GM23338 (cell line): ENCODE results near the gene SENP8. TPM values are rescaled to one million over a fixed set of nuclear protein-coding genes. Genes with fewer than 3 reads are reported as not detected.

ENCODE experiments used
- ATAC-seq: fragments of 200-7000 bp; cut with Tn5 transposase; 3 replicates; pipeline ENCODE4 v1.9.1; 2020
- DNase-seq: peaks from one replicate; pipeline ENCODE4 v3.0.0-alpha.2; 2015; ENCODE audit warnings: low spot score
- H2AFZ ChIP-seq: fragments of 200-600 bp; sonication (generic); 2 replicates; pipeline ENCODE4 v1.8.0; 2016; ENCODE audit warnings: antibody characterized with exemption, mild to moderate bottlenecking, moderate library complexity
- H3F3A ChIP-seq: fragments of 200-600 bp; sonication (generic); replicated peaks from 2 replicates; pipeline ENCODE4 v1.8.0; 2017; ENCODE audit warnings: antibody characterized with exemption, mixed run types, low read depth
- H3K27ac ChIP-seq: fragments of 200-600 bp; sonication (generic); 2 replicates; pipeline ENCODE4 v1.6.1; 2016; ENCODE audit warnings: low read depth
- H3K27me3 ChIP-seq: fragments of 200-600 bp; sonication (generic); 2 replicates; pipeline ENCODE4 v1.8.0; 2016; ENCODE audit warnings: mild to moderate bottlenecking, mixed run types, moderate library complexity; ENCODE audit not compliant: insufficient read depth
- H3K36me3 ChIP-seq: fragments of 200-600 bp; sonication (generic); 2 replicates; pipeline ENCODE4 v1.8.0; 2016; ENCODE audit warnings: mild to moderate bottlenecking; ENCODE audit not compliant: insufficient read depth
- H3K4me1 ChIP-seq: fragments of 200-600 bp; sonication (generic); 2 replicates; pipeline ENCODE4 v1.8.0; 2016; ENCODE audit warnings: mild to moderate bottlenecking, moderate library complexity; ENCODE audit not compliant: insufficient read depth
- H3K4me2 ChIP-seq: fragments of 200-600 bp; sonication (generic); 2 replicates; pipeline ENCODE4 v1.7.1; 2017; ENCODE audit warnings: mixed run types
- H3K4me3 ChIP-seq: fragments of 200-600 bp; sonication (generic); 2 replicates; pipeline ENCODE4 v1.6.1; 2016; ENCODE audit warnings: mixed run types
- H3K79me2 ChIP-seq: fragments of 200-600 bp; sonication (generic); replicated peaks from 2 replicates; pipeline ENCODE4 v1.8.0; 2017; ENCODE audit warnings: mild to moderate bottlenecking; ENCODE audit not compliant: insufficient read depth
- H3K9me2 ChIP-seq: fragments of 200-600 bp; sonication (generic); 2 replicates; pipeline ENCODE4 v1.8.0; 2017; ENCODE audit not compliant: insufficient read depth
- H4K20me1 ChIP-seq: fragments of 200-600 bp; sonication (generic); replicated peaks from 2 replicates; pipeline ENCODE4 v1.8.0; 2017; ENCODE audit warnings: mild to moderate bottlenecking; ENCODE audit not compliant: insufficient read depth
- H3K27ac Mint-ChIP-seq: 2 replicates; pipeline ENCODE4 v1.8.0; 2020; ENCODE audit warnings: inconsistent platforms, mild to moderate bottlenecking, moderate library complexity, mixed read lengths
- H3K27me3 Mint-ChIP-seq: 3 replicates; pipeline ENCODE4 v1.8.0; 2022; ENCODE audit warnings: low read depth, mild to moderate bottlenecking, moderate library complexity, mixed read lengths, inconsistent platforms; ENCODE audit not compliant: insufficient read depth, poor library complexity
- H3K36me3 Mint-ChIP-seq: 3 replicates; pipeline ENCODE4 v1.8.0; 2021; ENCODE audit warnings: low read depth, mild to moderate bottlenecking, inconsistent platforms, moderate library complexity, mixed read lengths
- H3K4me1 Mint-ChIP-seq: 3 replicates; pipeline ENCODE4 v1.8.0; 2020; ENCODE audit warnings: mild to moderate bottlenecking, inconsistent platforms, mixed read lengths
- H3K4me3 Mint-ChIP-seq: 3 replicates; pipeline ENCODE4 v1.8.0; 2021; ENCODE audit warnings: moderate library complexity, mild to moderate bottlenecking, inconsistent platforms, mixed read lengths
- H3K9me3 Mint-ChIP-seq: 3 replicates; pipeline ENCODE4 v1.8.0; 2020; ENCODE audit warnings: moderate library complexity, mild to moderate bottlenecking, inconsistent platforms, mixed read lengths
- CREB1 ChIP-seq: fragments of 250-450 bp; sonication (Bioruptor Pico); IDR thresholded peaks from 2 replicates; pipeline ENCODE4 v1.5.0; 2020; ENCODE audit warnings: low read depth, mild to moderate bottlenecking, moderate library complexity
- ETS1 ChIP-seq: IDR thresholded peaks from 2 replicates; pipeline ENCODE4 v1.6.1; 2016; ENCODE audit warnings: antibody characterized with exemption
- EZH2 ChIP-seq: fragments of 200-600 bp; sonication (generic); IDR thresholded peaks from one replicate; pipeline ENCODE4 v1.8.0; 2017; ENCODE audit warnings: antibody characterized with exemption, mild to moderate bottlenecking, low read depth; ENCODE audit not compliant: unreplicated experiment
- EZH2phosphoT487 ChIP-seq: fragments of 200-600 bp; sonication (generic); IDR thresholded peaks from one replicate; pipeline ENCODE4 v1.8.1; 2018; ENCODE audit warnings: antibody characterized with exemption; ENCODE audit not compliant: unreplicated experiment
- JUNB ChIP-seq: IDR thresholded peaks from one replicate; pipeline ENCODE4 v1.6.1; 2016; ENCODE audit warnings: antibody characterized with exemption; ENCODE audit not compliant: unreplicated experiment
- NANOG ChIP-seq: IDR thresholded peaks from 2 replicates; pipeline ENCODE4 v1.6.1; 2016; ENCODE audit warnings: antibody characterized with exemption, borderline replicate concordance
- POLR2AphosphoS5 ChIP-seq: IDR thresholded peaks from 2 replicates; pipeline ENCODE4 v1.6.1; 2016; ENCODE audit warnings: antibody characterized with exemption, low read depth
- REST ChIP-seq: IDR thresholded peaks from one replicate; pipeline ENCODE4 v1.6.1; 2018; ENCODE audit warnings: antibody characterized with exemption; ENCODE audit not compliant: unreplicated experiment
- STAT1 ChIP-seq: IDR thresholded peaks from one replicate; pipeline ENCODE4 v1.6.1; 2016; ENCODE audit warnings: antibody characterized with exemption; ENCODE audit not compliant: unreplicated experiment
- ZNF114 ChIP-seq: fragments of 250-450 bp; sonication (Bioruptor Pico); IDR thresholded peaks from 2 replicates; pipeline ENCODE4 v1.5.0; 2020; ENCODE audit warnings: mild to moderate bottlenecking, moderate library complexity
- ZNF331 ChIP-seq: fragments of 250-450 bp; sonication (Bioruptor Pico); IDR thresholded peaks from 2 replicates; pipeline ENCODE4 v1.5.0; 2020; ENCODE audit warnings: low read depth, mild to moderate bottlenecking, moderate library complexity
- ZNF462 ChIP-seq: fragments of 250-450 bp; sonication (Bioruptor Pico); IDR thresholded peaks from 2 replicates; pipeline ENCODE4 v1.5.0; 2020; ENCODE audit warnings: mild to moderate bottlenecking, moderate library complexity
- polyA plus RNA-seq: library from polyadenylated mRNA; unstranded; fragments of >200 nt; fragmentation: Nextera tagmentation; extraction: Ambion mirVana; gene quantifications from 2 replicates; pipeline ENCODE4 v1.2.1, GENCODE V29; 2016
- total RNA-seq: library from RNA; depleted of rRNA; stranded (reverse); fragments of >200 nt; shearing (Covaris generic); gene quantifications from 2 replicates; pipeline ENCODE4 v1.2.3, GENCODE V29; 2014

SENP8 gene
- total and polyA plus RNA-seq, 2 experiments from 2014 or later = 3.1 to 7.7 TPM

- no peak for TF ChIP-seq ETS1
Measured at GRCh38 chr15:72168808-72169190, 50.6 kb downstream of the SENP8 start (continued).

GRCh38 chr15:72169236-72169920, 51.2 kb downstream of the SENP8 start:
- Mint-ChIP-seq H3K27me3 (peaks cover 2% of the 10 kb centered on the region), H3K4me3 (no peak overlapping the region), H3K27ac (no peak overlapping the region), H3K9me3 (no peaks in the 10 kb centered on the region), H3K36me3 (no peaks in the 10 kb centered on the region), H3K4me1 (peaks cover 7% of the 10 kb centered on the region)
- Histone ChIP-seq H3K36me3 (no peaks in the 10 kb centered on the region), H3K27ac (no peak overlapping the region), H3K4me1 (no peaks in the 10 kb centered on the region), H3K79me2 (no peaks in the 10 kb centered on the region), H3K4me3 (no peak overlapping the region), H3K27me3 (no peaks in the 10 kb centered on the region), H3K4me2 (no peak overlapping the region), H2AFZ (0 out of 2 replicates have a peak overlapping the region, but pooled peaks have one; percentile 38), H4K20me1 (no peaks in the 10 kb centered on the region), H3F3A (no peaks in the 10 kb centered on the region), H3K9me2 (0 out of 2 replicates have a peak, but pooled peaks cover 4% of the 10 kb centered on the region)
- DNase-seq (no peak), ATAC-seq (peak; percentile 69)
- TF ChIP-seq ZNF331 = no peak
- TF ChIP-seq REST = no peak
- TF ChIP-seq ZNF462 = no peak
- TF ChIP-seq NANOG = no peak
- TF ChIP-seq EZH2phosphoT487 = no peak
- TF ChIP-seq STAT1 = no peak
- TF ChIP-seq CREB1 (CRISPR knock-in tag) = no peak
- no peak for TF ChIP-seq EZH2
- no peak for TF ChIP-seq JUNB
- no peak for TF ChIP-seq ETS1
- no peak for TF ChIP-seq ZNF114 (CRISPR knock-in tag)
- TF ChIP-seq POLR2AphosphoS5 = no peak
